Retina (tissue), 1 donor: ENCODE results near the gene SPDYE4.

ENCODE experiments used
- DNase-seq: peaks from one replicate; pipeline ENCODE4 v3.0.0-alpha.2; 2016

SPDYE4 gene

DNA sequence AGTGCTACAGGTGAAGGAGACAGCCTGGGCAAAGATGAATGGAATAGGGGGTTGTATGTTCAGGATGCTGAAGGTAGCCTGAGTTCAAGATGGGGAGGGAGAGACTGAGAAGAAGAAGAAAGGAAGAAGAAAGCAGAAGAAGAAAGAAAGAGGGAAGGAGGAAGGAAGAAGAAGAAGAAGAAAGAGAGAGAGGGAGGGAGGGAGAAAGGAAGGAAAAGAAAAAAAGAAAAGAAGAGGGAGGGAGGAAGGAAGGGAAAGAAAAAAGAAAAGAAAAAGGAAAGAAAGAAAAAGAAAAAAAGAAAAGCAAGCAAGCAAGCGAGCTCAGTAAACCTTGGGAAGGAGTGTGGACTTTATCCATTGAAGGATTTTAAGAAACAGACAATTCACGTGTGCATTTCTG is 21.6 kb downstream of the SPDYE4 start:
- no peak for DNase-seq

DNA sequence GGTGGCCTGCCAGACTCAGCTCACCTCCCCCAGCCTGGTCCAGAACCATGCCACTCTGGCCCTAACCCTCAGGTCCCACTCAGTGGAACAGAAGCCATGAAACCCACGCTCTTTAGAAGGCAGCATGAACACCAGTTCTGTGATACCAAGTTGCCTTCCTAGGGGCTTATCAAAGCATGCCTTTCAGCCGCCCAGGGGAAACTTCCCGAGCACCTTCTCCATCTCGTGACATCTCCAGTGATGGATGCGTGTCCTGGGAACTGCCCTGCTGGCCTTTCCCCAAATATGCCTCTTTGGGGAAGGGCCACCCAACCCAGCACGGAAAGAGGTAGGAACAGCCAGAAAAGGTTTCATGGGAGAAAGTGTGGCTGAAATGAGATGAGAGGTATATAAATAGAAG is 22.0 kb downstream of the SPDYE4 start:
- no peak for DNase-seq

- DNase-seq = no peak
These were observed 22.9 kb downstream of the SPDYE4 start for GRCh38 chr17:8735336-8735939.

DNA sequence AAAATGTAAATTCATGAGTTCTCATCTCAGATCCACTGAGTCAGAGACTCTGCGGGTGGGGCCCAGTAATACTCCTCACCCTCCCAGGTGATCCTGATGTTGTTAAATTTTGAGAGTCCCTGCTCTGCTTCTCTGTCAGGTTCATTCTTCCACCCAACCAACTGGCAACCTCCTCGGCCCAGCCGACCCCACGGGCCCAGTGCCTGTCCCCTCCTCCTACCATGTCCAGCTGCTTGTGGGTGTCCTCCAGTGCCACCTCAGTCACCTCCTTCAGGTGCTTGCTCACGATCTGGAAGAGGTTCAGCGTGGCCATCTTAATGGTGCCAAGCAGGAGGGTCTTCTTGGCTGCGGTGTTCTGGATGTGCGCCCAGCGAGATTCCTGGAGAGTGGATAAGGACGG is 23.5 kb downstream of the SPDYE4 start:
- DNase-seq = no peak

- no peak for DNase-seq
These were observed 25.8 kb downstream of the SPDYE4 start for GRCh38 chr17:8732406-8733085.

DNA sequence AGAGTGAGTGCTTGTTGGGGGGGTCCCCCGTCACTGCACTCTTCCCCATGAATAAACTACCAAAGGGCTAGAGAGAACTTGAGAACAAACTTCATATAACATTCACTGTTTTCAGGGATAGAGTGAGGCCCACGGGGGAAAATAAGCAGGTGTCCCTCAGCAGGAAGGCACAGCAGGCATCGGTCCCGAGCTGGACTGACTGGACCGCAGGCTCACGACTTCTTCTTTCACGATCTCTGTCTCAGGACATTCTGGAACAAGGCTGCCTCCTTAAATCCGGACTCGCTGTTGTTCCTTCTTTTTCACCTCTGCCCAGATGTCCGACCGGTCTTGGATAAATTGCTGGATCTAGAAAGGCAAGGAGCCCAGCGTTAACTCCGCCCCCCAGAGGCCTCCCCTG is 28.5 kb downstream of the SPDYE4 start:
- no peak for DNase-seq

DNA sequence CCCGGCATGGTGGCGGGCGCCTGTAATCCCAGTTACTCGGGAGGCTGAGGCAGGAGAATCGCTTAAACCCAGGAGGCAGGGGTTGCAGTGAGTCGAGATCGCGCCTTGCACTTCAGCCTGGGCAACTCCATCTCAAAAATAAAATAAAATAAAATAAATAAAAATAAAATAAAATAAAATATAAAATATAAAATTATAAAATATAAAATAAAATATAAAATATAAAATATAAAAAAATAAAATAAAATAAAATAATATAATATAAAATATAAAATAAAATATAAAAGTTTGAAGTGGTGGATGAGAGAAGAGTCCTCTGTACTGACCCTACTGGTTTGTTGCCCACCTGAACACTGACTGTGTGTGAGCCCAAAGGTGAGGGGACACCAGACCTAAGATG is 28.9 kb downstream of the SPDYE4 start:
- no peak for DNase-seq

DNA sequence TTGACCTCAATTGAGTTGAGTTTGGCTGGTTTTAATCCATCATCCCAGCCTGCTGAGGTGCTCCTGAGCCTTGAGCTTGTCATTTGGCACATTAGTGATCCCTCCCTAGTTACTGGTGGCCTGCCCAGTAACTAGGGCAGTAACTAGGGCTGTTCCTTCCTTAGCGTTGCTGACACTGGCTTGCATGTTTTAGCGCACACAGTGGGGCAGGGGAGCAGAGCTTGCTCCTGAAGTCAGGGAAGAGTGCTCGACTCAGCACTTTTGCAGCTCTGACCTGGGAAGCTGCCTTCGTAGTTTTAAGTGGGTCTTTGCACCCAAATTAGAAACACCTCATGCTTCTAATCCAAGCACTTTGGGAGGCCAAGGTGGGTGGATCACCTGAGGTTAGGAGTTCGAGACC is 29.4 kb downstream of the SPDYE4 start:
- DNase-seq = no peak

DNA sequence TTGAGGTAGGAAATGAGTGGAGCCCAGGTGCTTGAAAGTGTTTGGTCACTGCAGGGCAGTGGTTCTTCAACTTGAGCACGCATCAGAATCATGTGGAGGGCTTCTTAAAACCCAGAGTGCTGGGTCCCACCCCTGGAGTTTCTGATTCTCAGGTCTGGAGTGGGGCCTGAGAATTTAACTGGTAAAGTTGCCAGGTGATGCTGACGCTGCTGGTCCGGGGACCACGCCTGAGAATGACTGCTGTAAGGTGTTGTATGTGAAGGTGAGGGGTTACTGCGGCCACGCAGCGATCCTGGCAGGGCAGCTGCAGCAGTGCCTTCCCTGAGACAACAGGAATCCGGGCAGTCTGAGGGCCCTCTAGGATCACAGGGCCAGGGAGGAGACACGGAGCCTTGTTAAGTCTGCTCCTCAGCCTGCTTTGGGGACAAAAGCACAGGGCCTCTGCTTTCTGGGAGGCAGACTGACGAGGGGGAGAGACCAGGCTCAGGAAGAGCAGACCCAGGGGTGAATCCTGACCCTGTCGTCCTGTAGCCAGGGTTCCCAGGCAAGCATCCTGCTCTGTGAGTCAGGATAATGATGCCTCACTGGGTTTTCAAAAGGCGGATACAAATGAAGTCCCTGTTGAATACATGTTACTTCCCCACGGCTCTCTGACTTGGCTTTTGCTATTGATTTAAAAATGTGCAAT is 30.0 kb downstream of the SPDYE4 start:
- no peak for DNase-seq

DNA sequence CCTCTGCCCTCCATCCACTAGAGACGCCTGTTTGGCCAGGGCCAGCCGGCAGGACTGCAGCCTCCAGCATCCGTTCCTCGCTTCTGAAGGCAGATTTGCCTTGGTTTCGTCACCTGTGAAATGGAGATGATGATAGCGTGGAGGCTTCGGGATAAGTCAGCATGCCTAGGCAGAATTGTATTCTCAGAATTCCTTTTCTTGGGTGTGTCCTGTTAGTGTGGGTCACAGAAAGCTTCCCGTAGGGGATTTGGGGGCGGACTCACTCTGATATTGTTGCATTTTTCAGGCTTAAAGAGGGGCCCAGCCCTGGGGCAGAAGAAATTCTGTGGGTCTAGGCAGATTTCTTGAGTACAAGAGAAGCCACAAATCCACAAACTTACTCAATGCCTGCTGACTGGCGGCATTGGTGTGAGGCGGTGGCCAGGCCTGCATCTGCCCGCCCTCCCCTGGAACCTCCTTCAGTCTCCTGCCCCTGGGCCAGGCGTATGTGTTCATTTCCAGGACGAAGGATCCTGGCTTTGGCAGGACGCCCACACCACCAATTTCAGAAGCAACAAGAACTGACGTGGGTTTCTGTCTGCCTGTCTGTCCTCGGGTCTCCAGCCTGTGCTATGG is 31.3 kb downstream of the SPDYE4 start:
- no peak for DNase-seq

DNA sequence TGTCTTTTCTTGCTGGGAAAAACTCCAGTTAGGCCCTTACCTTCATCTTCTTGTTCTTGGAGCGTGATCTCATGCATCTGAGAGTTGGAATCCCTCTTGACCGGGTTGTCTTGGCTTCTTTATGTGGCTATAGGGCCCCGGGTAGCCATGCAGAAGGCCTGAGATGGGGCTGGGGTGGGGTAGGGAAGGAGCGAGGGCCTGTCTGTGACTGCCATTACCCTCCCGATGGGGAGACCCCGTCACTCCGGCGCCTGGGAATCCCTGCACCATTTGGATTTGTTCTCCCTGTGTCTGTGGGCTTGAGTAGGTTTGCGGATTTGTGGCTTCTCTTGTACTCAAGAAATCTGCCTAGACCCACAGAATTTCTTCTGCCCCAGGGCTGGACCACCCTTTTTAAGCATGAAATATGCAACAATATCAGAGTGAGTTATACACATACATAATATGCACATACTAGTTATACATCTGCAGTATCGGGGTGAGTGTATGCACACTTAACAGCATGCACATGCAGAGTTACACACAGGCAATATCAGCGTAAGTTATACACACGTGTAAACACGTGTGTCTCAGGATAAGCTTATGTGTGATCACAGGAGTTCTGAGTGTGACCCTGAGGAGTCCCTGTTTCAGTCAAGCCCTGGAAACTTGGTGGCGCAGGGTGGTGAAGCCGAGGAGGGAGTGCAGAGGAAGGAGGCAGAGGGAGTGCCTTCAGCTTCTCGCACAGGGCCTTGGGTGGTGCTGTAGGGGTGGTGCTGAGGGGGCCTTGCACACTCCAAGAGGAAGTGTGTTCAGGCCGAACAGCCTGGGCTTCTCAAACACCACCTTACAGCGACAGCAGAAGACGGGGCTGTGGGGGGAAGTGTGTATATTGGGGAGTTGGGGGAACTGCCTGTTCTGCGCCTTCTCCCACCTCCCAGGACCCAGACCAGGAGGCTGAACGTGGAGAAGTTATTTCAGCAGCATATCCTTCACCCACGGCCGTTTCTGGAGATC is 32.2 kb downstream of the SPDYE4 start:
- no peak for DNase-seq

DNA sequence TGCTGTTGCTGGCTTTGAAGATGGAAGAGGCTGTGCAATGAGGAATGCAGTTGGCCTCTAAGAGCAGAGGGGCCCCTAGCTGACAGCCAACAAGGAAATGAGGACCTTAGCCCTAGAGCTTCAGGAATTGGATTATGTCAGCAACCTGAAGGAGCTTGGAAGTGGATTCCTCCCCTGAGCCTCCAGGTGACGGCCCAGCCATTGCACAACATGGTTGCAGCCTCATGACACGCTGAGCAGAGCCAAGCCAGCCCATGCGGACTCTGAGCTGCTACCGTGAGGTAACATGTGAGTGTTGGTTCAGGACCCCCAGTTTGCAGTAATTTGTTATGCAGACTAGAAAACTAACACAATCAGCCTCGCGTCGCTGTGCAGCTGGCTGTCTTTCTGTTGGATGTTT is 33.9 kb downstream of the SPDYE4 start:
- no peak for DNase-seq

GRCh38 chr17:8720596-8720995 is 37.8 kb downstream of the SPDYE4 start:
- DNase-seq = no peak

- DNase-seq = no peak
These were observed 38.8 kb downstream of the SPDYE4 start for GRCh38 chr17:8719291-8720246.

DNA sequence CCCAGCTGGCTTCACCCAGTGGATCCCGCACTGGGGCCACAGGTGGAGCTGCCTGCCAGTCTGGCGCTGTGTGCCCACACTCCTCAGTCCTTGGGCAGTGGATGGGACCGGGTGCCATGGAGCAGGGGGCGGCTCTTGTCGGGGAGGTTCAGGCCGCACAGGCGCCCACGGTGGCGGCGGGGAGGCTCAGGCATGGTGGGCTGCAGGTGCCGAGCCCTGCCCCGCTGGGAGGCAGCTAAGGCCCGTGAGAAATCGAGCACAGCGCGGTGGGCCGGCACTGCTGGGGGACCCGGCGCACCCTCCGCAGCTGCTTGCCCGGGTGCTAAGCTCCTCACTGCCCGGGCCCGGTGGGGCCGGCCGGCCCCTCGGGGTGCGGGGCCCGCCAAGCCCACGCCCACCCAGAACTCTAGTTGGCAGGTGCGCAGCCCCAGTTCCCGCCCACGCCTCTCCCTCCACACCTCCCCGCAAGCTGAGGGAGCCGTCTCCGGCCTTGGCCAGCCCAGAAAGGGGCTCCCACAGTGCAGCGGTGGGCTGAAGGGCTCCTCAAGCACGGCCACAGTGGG is 40.3 kb downstream of the SPDYE4 start:
- DNase-seq = no peak

GRCh38 chr17:8713878-8714277 is 44.5 kb downstream of the SPDYE4 start:
- no peak for DNase-seq

GRCh38 chr17:8713315-8713714 is 45.0 kb downstream of the SPDYE4 start:
- DNase-seq = no peak

GRCh38 chr17:8712698-8713097 is 45.6 kb downstream of the SPDYE4 start:
- no peak for DNase-seq

GRCh38 chr17:8711291-8711690 is 47.1 kb downstream of the SPDYE4 start:
- DNase-seq = no peak

DNA sequence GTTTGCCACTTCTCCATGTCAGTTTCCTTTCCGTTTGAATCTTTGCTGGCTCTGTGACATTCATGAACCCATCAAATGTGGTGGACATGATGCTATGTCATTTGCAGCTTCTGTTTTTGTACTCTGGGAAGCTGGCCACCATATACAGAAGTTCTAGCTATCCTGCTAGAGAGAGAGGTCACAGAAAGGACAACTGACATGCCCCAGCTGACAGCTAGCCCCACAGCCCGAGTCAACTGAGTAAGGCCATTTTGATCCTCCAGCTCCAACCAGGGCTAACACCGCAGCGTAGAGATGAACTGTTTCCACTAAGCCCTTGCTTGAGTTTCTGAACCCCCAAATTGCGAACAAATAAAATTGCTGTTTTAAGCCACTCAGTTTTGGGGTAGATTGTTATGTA is 47.5 kb downstream of the SPDYE4 start:
- DNase-seq = no peak

DNA sequence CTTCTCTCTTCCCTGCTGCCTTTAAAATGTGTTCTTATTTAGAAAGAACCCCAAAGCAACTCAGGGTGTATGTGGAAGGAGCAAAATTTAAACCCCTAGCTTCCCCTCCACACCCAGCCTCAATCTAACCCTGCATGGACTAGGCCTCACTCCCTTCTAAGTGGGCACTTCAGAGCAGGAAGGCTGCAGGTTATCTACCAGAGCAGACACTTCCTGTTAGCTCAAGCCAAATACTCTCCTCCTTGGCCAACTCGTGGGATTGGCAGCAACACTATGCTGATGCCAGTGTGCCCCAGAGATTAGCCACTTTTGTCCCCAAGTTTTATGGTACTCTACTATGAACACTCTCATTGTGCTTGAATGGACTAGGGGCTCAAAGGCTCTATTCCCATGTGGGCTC is 49.3 kb downstream of the SPDYE4 start:
- DNase-seq = no peak
